Thyroid gland (tissue), 4 donors: Measurements from ENCODE around the gene VEPH1. TPM values are rescaled to one million over a fixed set of nuclear protein-coding genes. Genes with fewer than 3 reads are reported as not detected.

Experiments used
- DNase-seq, 2 donors: peaks; one replicate each; pipeline ENCODE4 v3.0.0-alpha.2; 2019
- H3K27ac ChIP-seq, 3 donors: fragments of 200-600 bp; sonication (generic); 1 replicate in 2 of 3; 2 replicates in 1 of 3; pipeline ENCODE4 v1.5.1; 2016 to 2019; ENCODE audit warnings: mild to moderate bottlenecking in 1 of 3, moderate library complexity in 1 of 3
- H3K27me3 ChIP-seq: fragments of 200-600 bp; sonication (generic); one replicate; pipeline ENCODE4 v1.5.1; 2019
- H3K36me3 ChIP-seq, 2 donors: fragments of 200-600 bp; sonication (generic); one replicate each; pipeline ENCODE4 v1.5.1; 2016 to 2019
- H3K4me1 ChIP-seq, 2 donors: fragments of 200-600 bp; sonication (generic); one replicate each; pipeline ENCODE4 v1.5.1; 2017 to 2019
- H3K4me3 ChIP-seq, 3 donors: fragments of 200-600 bp; sonication (generic); replicated peaks in 1 of 3; 1 replicate in 2 of 3; 2 replicates in 1 of 3; pipeline ENCODE4 v1.5.1; 2016; ENCODE audit warnings: mild to moderate bottlenecking in 1 of 3
- H3K9me3 ChIP-seq: fragments of 200-600 bp; sonication (generic); one replicate; pipeline ENCODE4 v1.5.1; 2017
- CTCF ChIP-seq, 6 experiments: fragments of 200-600 bp in 3 of 6; fragments of 450-650 bp in 3 of 6; sonication (generic) in 3 of 6; IDR thresholded peaks; one replicate each; pipeline ENCODE4 v1.5.1; 2016 to 2019; ENCODE audit warnings: antibody characterized with exemption in 6 of 6, mild to moderate bottlenecking in 2 of 6, inconsistent platforms in 1 of 6, moderate library complexity in 1 of 6
- POLR2A ChIP-seq, 2 donors: fragments of 450-650 bp; IDR thresholded peaks; one replicate each; pipeline ENCODE4 v1.6.1; 2017; ENCODE audit warnings: antibody characterized with exemption in 2 of 2, mild to moderate bottlenecking in 2 of 2, moderate library complexity in 1 of 2
- WGBS, 2 donors: methylation state at CpG; one replicate each; pipeline ENCODE4 v1.1.5; 2017; 5-methylcytosine and 5-hydroxymethylcytosine counted together
- intact Hi-C: fragments of 100-400 bp; cut with DNase I; formaldehyde crosslinking; loops from one replicate; pipeline ENCODE4 v1.15.1; 2023
- total RNA-seq, 4 donors: library from RNA; depleted of rRNA; stranded (reverse); fragments of >200 nt; gene quantifications; one replicate each; pipeline ENCODE4 v1.2.3, GENCODE V29; 2016

The VEPH1 gene
- total RNA-seq, 4 donors from 2014 or later, result 1.7 to 12.0 (median 5.0) TPM

- Histone ChIP-seq H3K27me3 (no peaks in the 10 kb centered on the region), H3K36me3 (no peaks in the 10 kb centered on the region), H3K4me1 (peaks cover 9 to 13% of the 10 kb centered on the region in 2 donors), H3K9me3 (no peaks in the 10 kb centered on the region), H3K4me3 (no peak overlapping the region), H3K27ac (no peak overlapping the region)
- TF ChIP-seq POLR2A (IDR thresholded peaks at IDR 0.05), result no peak
- TF ChIP-seq CTCF (IDR thresholded peaks at IDR 0.05), result no peak
- DNase-seq, result no peak
- intact Hi-C loops, result no loop called here
- WGBS, 2 donors, result 89% methylated on average over 2 of the region's 2 CpGs
Measured at GRCh38 chr3:157441102-157441624, 62.1 kb downstream of the VEPH1 start.

- Histone ChIP-seq H3K36me3 (no peaks in the 10 kb centered on the region), H3K4me3 (peak overlapping the region in 2 of 3 donors; percentile 1 to 37), H3K9me3 (no peaks in the 10 kb centered on the region), H3K4me1 (peaks cover 9 to 13% of the 10 kb centered on the region in 2 donors), H3K27me3 (no peaks in the 10 kb centered on the region), H3K27ac (peak overlapping the region in 1 of 3 donors; percentile 41)
- intact Hi-C loops, result no loop called here
- 7 to 8% methylated on average over 22 of the region's 22 CpGs for whole genome bisulfite sequencing, 2 donors
- DNase-seq, result no peak
- no peak for TF ChIP-seq CTCF (IDR thresholded peaks at IDR 0.05)
- TF ChIP-seq POLR2A (IDR thresholded peaks at IDR 0.05), result no peak
Measured at GRCh38 chr3:157438194-157438730, 65.0 kb downstream of the VEPH1 start.

GRCh38 chr3:157436583-157437291 lies 66.5 kb downstream of the VEPH1 start, which contains the start of gene PTX3:
Gene PTX3, plus strand, starts transcription at chr3:157436850. Its CDS starts 84 bp downstream, at chr3:157436934.
- Histone ChIP-seq H3K36me3 (no peaks in the 10 kb centered on the region), H3K4me3 (peak within 1 kb of the TSS; percentile 1 to 37 (median 27)), H3K4me1 (peaks cover 5 to 7% of the 10 kb centered on the region in 2 donors), H3K27me3 (no peaks in the 10 kb centered on the region), H3K9me3 (no peaks in the 10 kb centered on the region), H3K27ac (peak within 1 kb of the TSS in 1 of 3 donors; percentile 41)
- intact Hi-C loops, result no loop called here
- 11 to 19% methylated on average over 15 of the region's 15 CpGs for WGBS, 2 donors
- DNase-seq, result peak; percentile 14 to 20
- TF ChIP-seq CTCF (IDR thresholded peaks at IDR 0.05) (no peak), POLR2A (IDR thresholded peaks at IDR 0.05) (no peak)

GRCh38 chr3:157429708-157430107 lies 73.5 kb downstream of the VEPH1 start:
- no peak for TF ChIP-seq CTCF (IDR thresholded peaks at IDR 0.05)
- TF ChIP-seq POLR2A (IDR thresholded peaks at IDR 0.05), result no peak
- no peak overlapping the region for H3K4me3 ChIP-seq
- intact Hi-C loops, result no loop called here
- H3K27me3 ChIP-seq, result no peaks in the 10 kb centered on the region
- no peaks in the 10 kb centered on the region for H3K36me3 ChIP-seq
- no peak overlapping the region for H3K27ac ChIP-seq
- 76% methylated on average over 2 of the region's 2 CpGs for WGBS, 2 donors
- no peak for DNase-seq
- H3K4me1 ChIP-seq, result no peaks in the 10 kb centered on the region
- no peaks in the 10 kb centered on the region for H3K9me3 ChIP-seq

- 78 to 81% methylated on average over 1 of the region's 1 CpG for WGBS, 2 donors
Measured at GRCh38 chr3:157428853-157429252, 74.4 kb downstream of the VEPH1 start.

More at GRCh38 chr3:157428853-157429252, 74.4 kb downstream of the VEPH1 start:
- no peak overlapping the region for H3K4me3 ChIP-seq
- intact Hi-C loops, result no loop called here
- H3K9me3 ChIP-seq, result no peaks in the 10 kb centered on the region
- H3K27me3 ChIP-seq, result no peaks in the 10 kb centered on the region
- no peaks in the 10 kb centered on the region for H3K36me3 ChIP-seq
- no peak overlapping the region for H3K27ac ChIP-seq
- TF ChIP-seq POLR2A (IDR thresholded peaks at IDR 0.05) (no peak), CTCF (IDR thresholded peaks at IDR 0.05) (no peak)
- H3K4me1 ChIP-seq, result no peaks in the 10 kb centered on the region
- DNase-seq, result no peak
